ENCODE results near the gene PTPN9.
A peak's percentile ranks its signal among the peaks of the same experiment; 100 is the strongest.

The PTPN9 gene

DNA sequence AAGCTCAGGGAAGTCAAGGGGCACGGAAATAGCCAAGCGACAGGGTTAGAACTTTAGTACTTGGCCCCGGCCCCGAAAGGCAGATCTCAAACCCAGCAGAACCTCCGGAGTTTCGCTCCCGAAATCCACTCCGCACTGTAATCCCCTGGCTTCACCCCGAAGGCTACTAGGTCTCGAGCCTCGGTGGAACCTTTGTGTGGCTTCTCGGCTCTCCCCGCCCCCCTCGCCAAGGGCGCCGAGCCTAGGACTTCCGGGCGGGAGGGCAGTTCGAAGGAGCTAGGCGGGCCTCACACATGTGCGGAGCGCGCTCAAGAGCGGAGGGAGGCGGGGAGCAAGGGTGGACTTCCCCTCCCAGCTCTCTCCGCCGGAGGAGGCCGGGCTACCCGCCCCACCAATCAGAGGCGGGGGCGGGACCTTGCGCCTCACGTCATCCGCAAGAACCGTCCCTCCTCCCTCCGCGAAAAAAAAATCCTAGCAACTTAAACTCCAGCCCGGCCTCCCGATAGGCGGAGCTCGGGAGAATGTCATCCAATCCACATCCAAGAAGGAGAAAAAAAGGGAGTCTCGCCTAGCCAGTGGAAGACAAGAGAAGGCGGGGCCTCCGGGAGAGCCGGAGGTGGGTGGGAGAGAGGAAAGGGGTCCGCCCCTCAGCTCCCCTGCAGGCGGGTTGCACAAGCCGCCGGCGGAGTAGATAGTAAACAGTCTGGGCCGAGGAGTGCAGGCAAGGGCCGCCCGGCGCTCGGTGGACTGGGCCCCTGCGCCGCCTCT, 125.2 kb downstream of the PTPN9 start:
- no peaks in the 10 kb centered on the region for H3K36me3 ChIP-seq
- TF ChIP-seq CTCF (IDR thresholded peaks at IDR 0.05) = no peak
- H3K27ac ChIP-seq = peak overlapping the region; percentile 98
- H3K27me3 ChIP-seq = no peaks in the 10 kb centered on the region
- peak overlapping the region; percentile 90 for H3K4me3 ChIP-seq (ENCODE audit: low read depth in 1 of 2, low read length in 1 of 2)
- peaks cover 49 to 51% of the 10 kb centered on the region in 2 experiments for H3K4me1 ChIP-seq (ENCODE audit: control insufficient read depth in 1 of 2, insufficient read depth in 1 of 2, low read depth in 1 of 2, low read length in 1 of 2)
- no peaks in the 10 kb centered on the region for H3K9me3 ChIP-seq

DNA sequence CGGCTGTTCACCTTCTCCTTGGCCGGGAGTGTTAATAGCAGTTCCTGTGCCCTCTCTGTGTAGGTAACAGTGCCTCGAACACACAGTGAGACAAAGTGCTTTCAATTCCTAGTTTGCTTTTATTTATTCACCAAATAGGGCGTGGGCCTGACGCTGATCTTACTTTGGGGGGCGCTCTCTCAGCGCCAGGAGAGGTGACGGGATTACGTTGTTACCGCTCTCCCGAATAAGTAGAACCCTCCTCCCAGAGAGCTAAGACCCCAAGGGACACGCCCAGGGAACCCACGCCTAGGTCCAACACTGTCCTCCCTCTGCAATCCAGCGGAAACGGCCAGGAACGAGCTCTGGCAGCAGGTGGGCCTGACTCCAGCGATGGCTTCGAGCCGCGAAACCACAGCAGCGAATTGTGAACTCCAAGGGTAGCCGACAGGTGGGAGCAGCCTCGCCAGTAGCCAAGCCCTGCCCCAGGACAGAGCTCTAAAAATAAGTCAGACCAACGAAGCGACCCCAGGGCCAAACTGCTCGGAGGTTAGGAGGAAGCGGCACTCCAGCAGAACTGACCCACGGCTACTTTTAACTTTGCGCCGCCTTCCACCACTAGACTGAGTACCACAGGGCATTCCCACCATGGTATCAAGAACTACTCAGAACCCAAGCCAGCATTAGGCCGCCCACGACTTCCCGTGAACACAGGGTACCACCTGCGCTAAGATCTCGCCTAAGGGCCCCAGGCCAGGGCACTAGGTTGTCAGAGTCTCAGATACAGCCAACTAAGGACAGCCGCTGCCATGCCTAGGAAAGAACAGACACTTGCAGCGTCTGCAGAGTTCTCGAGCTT, 126.0 kb downstream of the PTPN9 start:
- H3K27me3 ChIP-seq = no peaks in the 10 kb centered on the region
- no peaks in the 10 kb centered on the region for H3K36me3 ChIP-seq
- peaks cover 56 to 59% of the 10 kb centered on the region in 2 experiments for H3K4me1 ChIP-seq (ENCODE audit: control insufficient read depth in 1 of 2, insufficient read depth in 1 of 2, low read depth in 1 of 2, low read length in 1 of 2)
- H3K27ac ChIP-seq = peak overlapping the region; percentile 98
- peak overlapping the region; percentile 90 for H3K4me3 ChIP-seq (ENCODE audit: low read depth in 1 of 2, low read length in 1 of 2)
- H3K9me3 ChIP-seq = no peaks in the 10 kb centered on the region
- no peak for TF ChIP-seq CTCF (IDR thresholded peaks at IDR 0.05)

DNA sequence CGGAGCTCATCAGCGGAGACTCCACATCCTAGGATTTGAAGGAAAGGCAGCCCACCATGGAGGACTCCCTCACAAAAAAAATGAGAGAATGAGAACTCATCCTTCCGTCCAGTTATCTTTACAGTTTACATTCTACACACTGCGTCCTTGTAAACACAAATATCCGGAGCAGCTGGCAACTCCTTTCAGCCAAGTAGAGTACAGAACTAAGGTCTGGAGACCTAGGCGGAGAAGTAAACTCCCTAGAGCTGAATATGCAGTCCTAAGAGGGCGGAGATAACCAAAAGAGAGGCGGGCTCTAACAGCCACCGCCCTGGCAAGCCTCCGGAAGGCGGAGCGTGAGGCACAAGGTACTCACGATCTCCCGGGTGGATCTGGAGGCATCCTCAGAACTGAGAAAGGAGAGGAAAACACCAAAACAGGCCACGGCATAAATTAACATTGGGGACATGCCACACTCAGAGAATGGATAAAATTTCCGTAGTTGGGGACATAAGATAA, 126.7 kb downstream of the PTPN9 start:
- Histone ChIP-seq H3K4me3 (ENCODE audit: low read depth in 1 of 2, low read length in 1 of 2) (peak overlapping the region; percentile 90), H3K27me3 (no peaks in the 10 kb centered on the region), H3K36me3 (no peaks in the 10 kb centered on the region), H3K27ac (peak overlapping the region; percentile 98), H3K4me1 (ENCODE audit: control insufficient read depth in 1 of 2, insufficient read depth in 1 of 2, low read depth in 1 of 2, low read length in 1 of 2) (peaks cover 62 to 65% of the 10 kb centered on the region in 2 experiments), H3K9me3 (no peaks in the 10 kb centered on the region)
- no peak for TF ChIP-seq CTCF (IDR thresholded peaks at IDR 0.05)

DNA sequence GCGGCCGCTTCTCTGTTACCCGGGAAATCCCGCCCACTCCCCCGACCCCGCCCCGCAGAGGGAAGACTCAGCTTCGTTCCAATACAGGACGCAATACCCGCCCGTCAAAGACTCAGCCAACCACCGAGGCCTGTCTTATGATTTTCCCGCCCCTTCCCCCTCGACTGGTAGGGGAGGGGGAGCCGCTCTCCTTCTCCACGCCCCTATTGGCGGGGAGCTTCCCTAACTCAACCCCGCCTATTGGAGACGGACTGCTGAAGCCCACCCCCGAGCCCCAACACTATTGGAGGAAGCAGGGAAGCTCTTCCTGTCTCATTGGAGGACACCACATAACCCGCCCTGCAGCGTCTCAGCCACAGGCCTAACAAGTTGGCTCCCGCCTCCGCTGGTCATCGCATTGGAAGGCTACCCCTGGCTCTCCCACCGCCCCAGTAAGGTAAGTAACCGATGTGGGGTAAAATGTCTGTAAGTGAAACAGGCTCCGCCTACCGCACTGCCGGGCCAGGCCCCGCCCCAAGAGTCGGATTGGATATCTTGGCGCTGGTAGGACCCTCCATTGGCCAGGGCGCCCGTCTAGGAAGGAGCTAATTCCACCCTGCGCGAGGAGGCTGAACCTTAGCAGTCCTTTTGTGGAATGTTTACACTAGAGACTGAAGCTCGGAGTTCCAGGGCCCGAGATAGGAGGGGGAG, 127.3 kb downstream of the PTPN9 start, which contains the start of gene SIN3A:
Gene SIN3A (minus strand): TSS at position 17 of the 690 bp plus-strand sequence. CDS start 21,315 bp downstream, outside the sequence.
- H3K9me3 ChIP-seq = no peaks in the 10 kb centered on the region
- peaks cover 58 to 63% of the 10 kb centered on the region in 2 experiments for H3K4me1 ChIP-seq (ENCODE audit: control insufficient read depth in 1 of 2, insufficient read depth in 1 of 2, low read depth in 1 of 2, low read length in 1 of 2)
- H3K27ac ChIP-seq = peak within 1 kb of the TSS; percentile 98
- peak within 1 kb of the TSS; percentile 90 for H3K4me3 ChIP-seq (ENCODE audit: low read depth in 1 of 2, low read length in 1 of 2)
- no peaks in the 10 kb centered on the region for H3K27me3 ChIP-seq
- H3K36me3 ChIP-seq = no peaks in the 10 kb centered on the region
- no peak for TF ChIP-seq CTCF (IDR thresholded peaks at IDR 0.05)

- no peaks in the 10 kb centered on the region for H3K9me3 ChIP-seq
- peak overlapping the region; percentile 98 for H3K27ac ChIP-seq
- no peaks in the 10 kb centered on the region for H3K36me3 ChIP-seq
- peaks cover 52 to 57% of the 10 kb centered on the region in 2 experiments for H3K4me1 ChIP-seq (ENCODE audit: control insufficient read depth in 1 of 2, insufficient read depth in 1 of 2, low read depth in 1 of 2, low read length in 1 of 2)
- no peak for TF ChIP-seq CTCF (IDR thresholded peaks at IDR 0.05)
- no peaks in the 10 kb centered on the region for H3K27me3 ChIP-seq
- peak overlapping the region; percentile 89 to 90 for H3K4me3 ChIP-seq (ENCODE audit: low read depth in 1 of 2, low read length in 1 of 2)
These were observed 127.9 kb downstream of the PTPN9 start for GRCh38 chr15:75451202-75451673.
